ENCODE results near the gene TIMM22.

DNA sequence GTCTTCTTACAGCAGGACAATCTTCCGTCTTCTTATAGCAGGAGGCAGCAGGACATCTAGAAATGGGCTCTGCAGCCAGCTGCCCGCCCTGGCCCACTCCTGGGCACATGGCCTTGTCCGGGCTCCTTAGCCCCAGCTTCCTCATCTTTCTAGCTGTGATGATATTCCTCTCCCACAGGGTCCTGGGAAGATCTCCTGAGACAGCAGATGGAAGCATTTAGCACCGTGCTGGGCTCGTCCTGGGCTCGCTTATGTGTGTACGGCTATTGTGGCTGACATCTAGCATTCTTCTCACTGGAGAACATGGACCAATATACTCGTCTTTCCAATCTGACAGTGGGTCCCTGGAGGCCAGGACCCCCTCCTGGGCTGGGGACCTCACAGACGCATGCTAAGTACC lies 48.5 kb downstream of the TIMM22 start:
- TF ChIP-seq POLR2A (IDR thresholded peaks at IDR 0.05) = no peak
- TF ChIP-seq, protein P1, sequence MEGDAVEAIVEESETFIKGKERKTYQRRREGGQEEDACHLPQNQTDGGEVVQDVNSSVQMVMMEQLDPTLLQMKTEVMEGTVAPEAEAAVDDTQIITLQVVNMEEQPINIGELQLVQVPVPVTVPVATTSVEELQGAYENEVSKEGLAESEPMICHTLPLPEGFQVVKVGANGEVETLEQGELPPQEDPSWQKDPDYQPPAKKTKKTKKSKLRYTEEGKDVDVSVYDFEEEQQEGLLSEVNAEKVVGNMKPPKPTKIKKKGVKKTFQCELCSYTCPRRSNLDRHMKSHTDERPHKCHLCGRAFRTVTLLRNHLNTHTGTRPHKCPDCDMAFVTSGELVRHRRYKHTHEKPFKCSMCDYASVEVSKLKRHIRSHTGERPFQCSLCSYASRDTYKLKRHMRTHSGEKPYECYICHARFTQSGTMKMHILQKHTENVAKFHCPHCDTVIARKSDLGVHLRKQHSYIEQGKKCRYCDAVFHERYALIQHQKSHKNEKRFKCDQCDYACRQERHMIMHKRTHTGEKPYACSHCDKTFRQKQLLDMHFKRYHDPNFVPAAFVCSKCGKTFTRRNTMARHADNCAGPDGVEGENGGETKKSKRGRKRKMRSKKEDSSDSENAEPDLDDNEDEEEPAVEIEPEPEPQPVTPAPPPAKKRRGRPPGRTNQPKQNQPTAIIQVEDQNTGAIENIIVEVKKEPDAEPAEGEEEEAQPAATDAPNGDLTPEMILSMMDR (IDR thresholded peaks at IDR 0.05 in 4 of 5, conservative IDR thresholded peaks at IDR 0.05 in 1 of 5) = no peak

Data from gastrocnemius medialis (tissue), 4 donors.